HepG2 (cell line): ENCODE data around the gene PDZD7. TPM values are rescaled to one million over a fixed set of nuclear protein-coding genes. Genes with fewer than 3 reads are reported as not detected.

Source experiments
- CHD2 ChIP-seq: IDR thresholded peaks from 2 replicates; pipeline ENCODE4 v1.6.1; 2011; ENCODE audit warnings: low read depth, low read length, improper control_type of control experiment
- ETV5 ChIP-seq: IDR thresholded peaks from 2 replicates; pipeline ENCODE4 v1.6.1; 2018; ENCODE audit warnings: missing biosample characterization, missing genetic modification reagents, inconsistent platforms, borderline replicate concordance
- FOXA3 ChIP-seq: IDR thresholded peaks from 2 replicates; pipeline ENCODE4 v1.6.1; 2016; ENCODE audit warnings: missing genetic modification reagents, missing compliant biosample characterization
- GLI4 ChIP-seq: sonication (generic); formaldehyde crosslinking; IDR thresholded peaks from 2 replicates; pipeline ENCODE4 v1.5.1; 2020; ENCODE audit warnings: missing genetic modification reagents, mild to moderate bottlenecking, moderate library complexity, borderline replicate concordance
- HOXA3 ChIP-seq: sonication (generic); formaldehyde crosslinking; IDR thresholded peaks from 2 replicates; pipeline ENCODE4 v1.5.0; 2020; ENCODE audit warnings: missing genetic modification reagents
- MBNL3 ChIP-seq: fragments of 250-450 bp; sonication (Bioruptor Pico); conservative IDR thresholded peaks from 2 replicates; pipeline ENCODE4 v1.8.0; 2022; ENCODE audit warnings: mild to moderate bottlenecking, inconsistent platforms
- MLXIP ChIP-seq: sonication (generic); formaldehyde crosslinking; IDR thresholded peaks from 2 replicates; pipeline ENCODE4 v1.9.0; 2021; ENCODE audit warnings: missing genetic modification reagents, borderline replicate concordance
- REL ChIP-seq: sonication (generic); formaldehyde crosslinking; conservative IDR thresholded peaks from 2 replicates; pipeline ENCODE4 v1.8.0; 2022; ENCODE audit warnings: mild to moderate bottlenecking, missing genetic modification reagents, moderate library complexity
- SIN3B ChIP-seq: fragments of 150-350 bp; IDR thresholded peaks from 2 replicates; pipeline ENCODE4 v1.6.1; 2014; ENCODE audit warnings: low read length
- SMC3 ChIP-seq: IDR thresholded peaks from 2 replicates; pipeline ENCODE4 v1.6.1; 2011; ENCODE audit warnings: low read length, improper control_type of control experiment
- SOX13 ChIP-seq, 3 experiments: fragments of 450-650 bp in 1 of 3; sonication (generic) in 1 of 3; formaldehyde crosslinking in 1 of 3; IDR thresholded peaks in 2 of 3; conservative IDR thresholded peaks in 1 of 3; 2 replicates each; pipeline versions ENCODE4 v1.5.0 to v1.6.1; 2016 to 2020; ENCODE audit warnings: antibody characterized with exemption in 1 of 3, mild to moderate bottlenecking in 1 of 3, missing compliant biosample characterization in 1 of 3, missing genetic modification reagents in 1 of 3, moderate library complexity in 1 of 3
- ZFP90 ChIP-seq: sonication (generic); formaldehyde crosslinking; IDR thresholded peaks from 2 replicates; pipeline ENCODE4 v1.8.0; 2022; ENCODE audit warnings: missing genetic modification reagents, mild to moderate bottlenecking, inconsistent platforms, borderline replicate concordance
- ZNF17 ChIP-seq: sonication (generic); formaldehyde crosslinking; IDR thresholded peaks from 2 replicates; pipeline ENCODE4 v1.5.0; 2020; ENCODE audit warnings: mild to moderate bottlenecking, missing genetic modification reagents
- ZNF224 ChIP-seq: sonication (generic); formaldehyde crosslinking; IDR thresholded peaks from 2 replicates; pipeline ENCODE4 v1.5.0; 2020; ENCODE audit warnings: mild to moderate bottlenecking, missing genetic modification reagents
- ZNF24 ChIP-seq: fragments of 450-650 bp; IDR thresholded peaks from 2 replicates; pipeline ENCODE4 v1.6.1; 2017; ENCODE audit warnings: antibody characterized with exemption, mild to moderate bottlenecking
- ZNF263 ChIP-seq: sonication (generic); formaldehyde crosslinking; IDR thresholded peaks from 2 replicates; pipeline ENCODE4 v1.4.0; 2020; ENCODE audit warnings: missing genetic modification reagents
- ZNF562 ChIP-seq: sonication (generic); formaldehyde crosslinking; IDR thresholded peaks from 2 replicates; pipeline ENCODE4 v1.8.0; 2022; ENCODE audit warnings: missing genetic modification reagents, borderline replicate concordance
- ZNF569 ChIP-seq: sonication (generic); formaldehyde crosslinking; IDR thresholded peaks from 2 replicates; pipeline ENCODE4 v1.5.0; 2020; ENCODE audit warnings: mild to moderate bottlenecking, missing genetic modification reagents, moderate library complexity, borderline replicate concordance
- ZNF577 ChIP-seq: sonication (generic); formaldehyde crosslinking; IDR thresholded peaks from 2 replicates; pipeline ENCODE4 v1.4.0; 2020; ENCODE audit warnings: mild to moderate bottlenecking, low read depth, missing genetic modification reagents, borderline replicate concordance
- ZNF709 ChIP-seq: sonication (generic); formaldehyde crosslinking; IDR thresholded peaks from 2 replicates; pipeline ENCODE4 v1.5.0; 2020; ENCODE audit warnings: mild to moderate bottlenecking, missing genetic modification reagents
- ZNF766 ChIP-seq: sonication (generic); formaldehyde crosslinking; IDR thresholded peaks from 2 replicates; pipeline ENCODE4 v1.5.0; 2020; ENCODE audit warnings: missing genetic modification reagents, borderline replicate concordance
- ZNF776 ChIP-seq: sonication (generic); formaldehyde crosslinking; IDR thresholded peaks from 2 replicates; pipeline ENCODE4 v1.4.0; 2020; ENCODE audit warnings: mild to moderate bottlenecking, missing genetic modification reagents
- ZNF878 ChIP-seq: sonication (generic); formaldehyde crosslinking; IDR thresholded peaks from 2 replicates; pipeline ENCODE4 v1.8.1; 2023; ENCODE audit warnings: mild to moderate bottlenecking, missing genetic modification reagents, moderate library complexity
- ZSCAN9 ChIP-seq: IDR thresholded peaks from 2 replicates; pipeline ENCODE4 v1.6.1; 2016; ENCODE audit warnings: borderline replicate concordance
- polyA plus RNA-seq, 8 experiments: library from polyadenylated mRNA; depleted of rRNA in 3 of 8; stranded (reverse) in 7 of 8; unstranded in 1 of 8; fragments of >200 nt; fragmentation: Illumina TruSeq in 4 of 8; extraction: Trizol in 4 of 8; gene quantifications; 2 replicates each; pipeline versions ENCODE4 v1.2.1 to v1.2.3, GENCODE V29; 2011 to 2016; ENCODE audit warnings: low read depth in 4 of 8, missing spikeins in 1 of 8, mixed read lengths in 1 of 8; ENCODE audit not compliant: insufficient read depth in 1 of 8
- total RNA-seq, 5 experiments: library from RNA; depleted of rRNA; stranded (reverse); fragments of >200 nt; fragmentation: Illumina TruSeq; extraction: Trizol; gene quantifications; 2 replicates each; pipeline ENCODE4 v1.2.3, GENCODE V29; 2016; ENCODE audit warnings: low read depth in 1 of 5
- TF ChIP-seq, protein P1 (sequence below): sonication (generic); formaldehyde crosslinking; conservative IDR thresholded peaks from 2 replicates; pipeline ENCODE4 v1.8.1; 2023; ENCODE audit warnings: missing genetic modification reagents
- TF ChIP-seq, protein P2 (sequence below): sonication (generic); formaldehyde crosslinking; conservative IDR thresholded peaks from 2 replicates; pipeline ENCODE4 v1.4.0; 2020; ENCODE audit warnings: missing genetic modification reagents

Gene PDZD7
- total and polyA plus RNA-seq, 2 of the 13 experiments (the other 11 are each of a cell fraction or from before 2014, with no cell fraction given), result 0.58 to 0.73 TPM

- TF ChIP-seq SMC3 (no peak), SIN3B (no peak), ETV5 (CRISPR knock-in tag) (peak; percentile 58), ZNF569 (CRISPR knock-in tag) (no peak), GLI4 (peak; percentile 71; the same call in 1 of the 2 replicates), REL (CRISPR knock-in tag) (peak; percentile 84), ZNF766 (CRISPR knock-in tag) (no peak; the same call in 1 of the 2 replicates), ZNF263 (CRISPR knock-in tag) (no peak), HOXA3 (CRISPR knock-in tag) (no peak; the same call in 1 of the 2 replicates), MBNL3 (no peak), ZNF577 (CRISPR knock-in tag) (no peak), SOX13 (IDR thresholded peaks at IDR 0.05) (no peak; the same call in 1 of the 2 replicates), SOX13 (CRISPR knock-in tag; conservative IDR thresholded peaks at IDR 0.05 in 1 of 2, IDR thresholded peaks at IDR 0.05 in 1 of 2) (peak in 1 of 2 experiments; percentile 17; a peak in 1 of 4 replicates), ZNF224 (CRISPR knock-in tag) (no peak), ZNF562 (CRISPR knock-in tag) (no peak), ZNF776 (CRISPR knock-in tag) (peak; percentile 82), ZNF709 (CRISPR knock-in tag) (no peak; the same call in 1 of the 2 replicates), CHD2 (no peak), MLXIP (CRISPR knock-in tag) (peak; percentile 65; the same call in 1 of the 2 replicates), ZNF878 (CRISPR knock-in tag) (peak; percentile 75; the same call in 1 of the 2 replicates), ZNF24 (no peak), ZSCAN9 (no peak), ZFP90 (CRISPR knock-in tag) (no peak; the same call in 1 of the 2 replicates), FOXA3 (CRISPR knock-in tag) (peak; percentile 49), ZNF17 (CRISPR knock-in tag) (no peak)
- TF ChIP-seq, protein P1, sequence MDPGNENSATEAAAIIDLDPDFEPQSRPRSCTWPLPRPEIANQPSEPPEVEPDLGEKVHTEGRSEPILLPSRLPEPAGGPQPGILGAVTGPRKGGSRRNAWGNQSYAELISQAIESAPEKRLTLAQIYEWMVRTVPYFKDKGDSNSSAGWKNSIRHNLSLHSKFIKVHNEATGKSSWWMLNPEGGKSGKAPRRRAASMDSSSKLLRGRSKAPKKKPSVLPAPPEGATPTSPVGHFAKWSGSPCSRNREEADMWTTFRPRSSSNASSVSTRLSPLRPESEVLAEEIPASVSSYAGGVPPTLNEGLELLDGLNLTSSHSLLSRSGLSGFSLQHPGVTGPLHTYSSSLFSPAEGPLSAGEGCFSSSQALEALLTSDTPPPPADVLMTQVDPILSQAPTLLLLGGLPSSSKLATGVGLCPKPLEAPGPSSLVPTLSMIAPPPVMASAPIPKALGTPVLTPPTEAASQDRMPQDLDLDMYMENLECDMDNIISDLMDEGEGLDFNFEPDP (CRISPR knock-in tag), result no peak
- TF ChIP-seq, protein P2, sequence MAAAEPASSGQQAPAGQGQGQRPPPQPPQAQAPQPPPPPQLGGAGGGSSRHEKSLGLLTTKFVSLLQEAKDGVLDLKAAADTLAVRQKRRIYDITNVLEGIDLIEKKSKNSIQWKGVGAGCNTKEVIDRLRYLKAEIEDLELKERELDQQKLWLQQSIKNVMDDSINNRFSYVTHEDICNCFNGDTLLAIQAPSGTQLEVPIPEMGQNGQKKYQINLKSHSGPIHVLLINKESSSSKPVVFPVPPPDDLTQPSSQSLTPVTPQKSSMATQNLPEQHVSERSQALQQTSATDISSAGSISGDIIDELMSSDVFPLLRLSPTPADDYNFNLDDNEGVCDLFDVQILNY (CRISPR knock-in tag), result 0 out of 2 replicates have a peak, but pooled peaks have one; percentile 4
These were observed 30.2 kb upstream of the PDZD7 start (continued) for GRCh38 chr10:101060951-101061623.
